ENCODE results near the gene PARP2.

GRCh38 chr14:20379743-20380142 is 36.3 kb downstream of the PARP2 start:
- TF ChIP-seq ZFP91 (CRISPR knock-in tag; IDR thresholded peaks at IDR 0.05) (no peak), RAD21 (CRISPR knock-in tag; conservative IDR thresholded peaks at IDR 0.05 in 1 of 2, IDR thresholded peaks at IDR 0.05 in 1 of 2) (no peak), ZBTB33 (CRISPR knock-in tag; IDR thresholded peaks at IDR 0.05) (no peak), ETS1 (conservative IDR thresholded peaks at IDR 0.05; ENCODE audit: control insufficient read depth, low read depth, low read length) (no peak), CEBPB (tag; IDR thresholded peaks at IDR 0.05) (no peak), UBTF (IDR thresholded peaks at IDR 0.05; ENCODE audit: borderline replicate concordance in 1 of 2, low read depth in 2 of 2, low read length in 2 of 2) (no peak), LEF1 (IDR thresholded peaks at IDR 0.05) (no peak), FOXP1 (CRISPR knock-in tag; IDR thresholded peaks at IDR 0.05) (no peak)

Measured in K562 (cell line).